H1 (cell line): ENCODE measurements around the gene AOPEP. TPM values are rescaled to one million over a fixed set of nuclear protein-coding genes. Genes with fewer than 3 reads are reported as not detected.

Experiments
- CTCF ChIA-PET: fragments of 300-600 bp; sonication (Branson Sonifier 250); formaldehyde crosslinking; loops from one replicate; lab custom pipeline; 2021; ENCODE audit not compliant: partially characterized antibody; lab: Charles Lee
- POLR2A ChIA-PET: fragments of 300-600 bp; sonication (Branson Sonifier 250); formaldehyde crosslinking; loops from one replicate; lab custom pipeline; 2021; ENCODE audit warnings: inconsistent platforms; ENCODE audit not compliant: partially characterized antibody; lab: Charles Lee
- DNase-seq, 2 experiments: peaks; one replicate each; pipeline versions ENCODE4 v3.0.0 to v3.0.0-alpha.2; 2010 to 2022; ENCODE audit warnings: low spot score in 2 of 2, low read depth in 1 of 2, mixed read lengths in 1 of 2
- FAIRE-seq: peaks from 2 replicates; lab custom pipeline; 2011; peaks lifted over from hg19 to GRCh38; lab: Jason Lieb, UNC
- H2AFZ ChIP-seq: 2 replicates; pipeline ENCODE4 v1.8.1; 2012; ENCODE audit warnings: low read length, inconsistent platforms
- H2AK5ac ChIP-seq: 2 replicates; pipeline ENCODE4 v1.6.1; 2013; ENCODE audit warnings: low read depth, low read length
- H2BK120ac ChIP-seq: replicated peaks from 2 replicates; pipeline ENCODE3; 2013; ENCODE audit warnings: low read depth, low read length, inconsistent platforms
- H2BK12ac ChIP-seq: 2 replicates; pipeline ENCODE4 v1.6.1; 2013; ENCODE audit warnings: low read depth, low read length
- H2BK15ac ChIP-seq: 2 replicates; pipeline ENCODE4 v1.6.1; 2013; ENCODE audit warnings: low read length
- H2BK20ac ChIP-seq: 2 replicates; pipeline ENCODE4 v1.6.1; 2013; ENCODE audit warnings: low read length
- H2BK5ac ChIP-seq: 2 replicates; pipeline ENCODE4 v1.6.1; 2013; ENCODE audit warnings: low read depth, low read length
- H3K14ac ChIP-seq: 2 replicates; pipeline ENCODE4 v1.6.1; 2013; ENCODE audit warnings: inconsistent platforms; ENCODE audit not compliant: insufficient read length
- H3K18ac ChIP-seq: 2 replicates; pipeline ENCODE4 v1.6.1; 2013; ENCODE audit warnings: low read length; ENCODE audit errors: extremely low read depth
- H3K23ac ChIP-seq: 2 replicates; pipeline ENCODE4 v1.6.1; 2013; ENCODE audit warnings: inconsistent platforms; ENCODE audit not compliant: insufficient read length
- H3K23me2 ChIP-seq: 2 replicates; pipeline ENCODE4 v1.6.1; 2013; ENCODE audit warnings: low read depth, low read length
- H3K27ac ChIP-seq: 2 replicates; pipeline ENCODE4 v1.6.1; 2011; ENCODE audit warnings: low read depth, low read length, inconsistent platforms
- H3K27me3 ChIP-seq, 4 experiments: replicated peaks in 1 of 4; 1 replicate in 1 of 4; 2 replicates in 3 of 4; pipeline versions ENCODE4 v1.6.1 to v1.8.1; 2011 to 2013; ENCODE audit warnings: low read length in 3 of 4, mild to moderate bottlenecking in 3 of 4, inconsistent platforms in 2 of 4, mixed read lengths in 2 of 4, moderate library complexity in 1 of 4; ENCODE audit not compliant: control insufficient read depth in 3 of 4, insufficient read depth in 3 of 4; ENCODE audit errors: extremely low read depth in 1 of 4
- H3K36me3 ChIP-seq, 4 experiments: 2 replicates each; pipeline versions ENCODE4 v1.6.1 to v1.8.1; 2011 to 2013; ENCODE audit warnings: mild to moderate bottlenecking in 4 of 4, low read length in 3 of 4, moderate library complexity in 2 of 4, control low read depth in 1 of 4, inconsistent platforms in 1 of 4; ENCODE audit not compliant: insufficient read depth in 4 of 4, control insufficient read depth in 2 of 4
- H3K4ac ChIP-seq: replicated peaks from 2 replicates; pipeline ENCODE3; 2013; ENCODE audit warnings: low read length, low read depth, mixed read lengths, inconsistent platforms; ENCODE audit not compliant: insufficient read length
- H3K4me1 ChIP-seq, 4 experiments: replicated peaks in 1 of 4; 1 replicate in 1 of 4; 2 replicates in 3 of 4; pipeline versions ENCODE4 v1.6.1 to v1.8.1; 2011 to 2013; ENCODE audit warnings: low read length in 3 of 4, inconsistent platforms in 2 of 4, mixed read lengths in 1 of 4; ENCODE audit not compliant: insufficient read depth in 4 of 4, control insufficient read depth in 3 of 4
- H3K4me2 ChIP-seq, 2 experiments: 2 replicates each; pipeline versions ENCODE4 v1.6.1 to v1.8.1; 2011 to 2013; ENCODE audit warnings: low read depth in 2 of 2, low read length in 2 of 2, control low read depth in 1 of 2, inconsistent platforms in 1 of 2, mild to moderate bottlenecking in 1 of 2; ENCODE audit not compliant: insufficient read depth in 1 of 2
- H3K4me3 ChIP-seq, 4 experiments: fragments of 200-600, 300-600 bp in 1 of 4; sonication (generic), shearing (Covaris generic), sonication (Bioruptor Twin) in 1 of 4; 2 replicates each; pipeline versions ENCODE4 v1.5.1 to v1.8.1; 2011 to 2016; ENCODE audit warnings: low read length in 4 of 4, low read depth in 3 of 4, control low read depth in 2 of 4, inconsistent platforms in 2 of 4, mild to moderate bottlenecking in 2 of 4, mixed read lengths in 1 of 4, moderate library complexity in 1 of 4; ENCODE audit not compliant: insufficient read depth in 2 of 4; ENCODE audit errors: extremely low read depth in 1 of 4
- H3K56ac ChIP-seq: replicated peaks from 2 replicates; pipeline ENCODE3; 2013; ENCODE audit warnings: low read depth, mild to moderate bottlenecking, mixed read lengths, low read length, inconsistent platforms; ENCODE audit not compliant: insufficient read length
- H3K79me1 ChIP-seq: 2 replicates; pipeline ENCODE4 v1.6.1; 2013; ENCODE audit warnings: low read depth, low read length, control low read depth
- H3K79me2 ChIP-seq, 2 experiments: 2 replicates each; pipeline versions ENCODE4 v1.6.1 to v1.8.1; 2012 to 2013; ENCODE audit warnings: low read length in 2 of 2, mild to moderate bottlenecking in 2 of 2, inconsistent platforms in 1 of 2; ENCODE audit not compliant: insufficient read depth in 2 of 2, control insufficient read depth in 1 of 2
- H3K9ac ChIP-seq, 4 experiments: replicated peaks in 1 of 4; 1 replicate in 1 of 4; 2 replicates in 3 of 4; pipeline versions ENCODE4 v1.6.1 to v1.8.1; 2011 to 2013; ENCODE audit warnings: low read depth in 3 of 4, low read length in 3 of 4, control low read depth in 2 of 4, mild to moderate bottlenecking in 2 of 4, moderate library complexity in 2 of 4, inconsistent platforms in 1 of 4; ENCODE audit errors: extremely low read depth in 1 of 4
- H3K9me3 ChIP-seq, 2 experiments: 2 replicates each; pipeline versions ENCODE4 v1.6.1 to v1.8.1; 2012 to 2013; ENCODE audit warnings: mild to moderate bottlenecking in 2 of 2, moderate library complexity in 2 of 2, control low read depth in 1 of 2, inconsistent platforms in 1 of 2, low read depth in 1 of 2, low read length in 1 of 2, mixed read lengths in 1 of 2; ENCODE audit not compliant: insufficient read depth in 2 of 2
- H4K20me1 ChIP-seq, 2 experiments: replicated peaks in 1 of 2; 2 replicates each; pipeline versions ENCODE3 to v1.8.1; 2011 to 2013; ENCODE audit warnings: inconsistent platforms in 2 of 2, low read length in 2 of 2, mild to moderate bottlenecking in 1 of 2; ENCODE audit not compliant: insufficient read depth in 2 of 2, control insufficient read depth in 1 of 2
- H4K5ac ChIP-seq: 2 replicates; pipeline ENCODE4 v1.6.1; 2013; ENCODE audit warnings: low read length, low read depth, mixed read lengths, inconsistent platforms; ENCODE audit not compliant: insufficient read length
- H4K8ac ChIP-seq: 2 replicates; pipeline ENCODE4 v1.8.0; 2013; ENCODE audit warnings: mild to moderate bottlenecking, moderate library complexity, low read length, inconsistent platforms; ENCODE audit not compliant: insufficient read depth; ENCODE audit errors: extremely low read depth
- H4K91ac ChIP-seq: replicated peaks from 2 replicates; pipeline ENCODE3; 2013; ENCODE audit warnings: low read length, mixed read lengths, inconsistent platforms; ENCODE audit not compliant: insufficient read length
- CHD1 ChIP-seq: IDR thresholded peaks from 2 replicates; pipeline ENCODE4 v1.6.1; 2012; ENCODE audit warnings: low read depth, low read length, improper control_type of control experiment
- HDAC2 ChIP-seq, 2 experiments: fragments of 300-600 bp in 1 of 2; sonication (generic) in 1 of 2; IDR thresholded peaks; 2 replicates each; pipeline ENCODE4 v1.6.1; 2011 to 2012; ENCODE audit warnings: low read depth in 2 of 2, low read length in 2 of 2, mild to moderate bottlenecking in 2 of 2, moderate library complexity in 2 of 2, borderline replicate concordance in 1 of 2, inconsistent platforms in 1 of 2
- KDM5A ChIP-seq: fragments of 200-600 bp; IDR thresholded peaks from 2 replicates; pipeline ENCODE4 v1.7.1; 2012; ENCODE audit warnings: mild to moderate bottlenecking, low read length, inconsistent platforms, mixed read lengths
- RBBP5 ChIP-seq: IDR thresholded peaks from 2 replicates; pipeline ENCODE4 v1.7.1; 2012; ENCODE audit warnings: low read depth, mild to moderate bottlenecking, inconsistent platforms, low read length, moderate library complexity, borderline replicate concordance
- WGBS, 2 experiments: shearing (Covaris generic) in 1 of 2; methylation state at CpG; one replicate each; pipeline versions ENCODE4 v1.1.6 to v1.1.7; 2013 to 2015; ENCODE audit warnings: low lambda C conversion rate in 2 of 2, mixed read lengths in 2 of 2, inconsistent platforms in 1 of 2, low coverage in 1 of 2, missing lambda C conversion rate in 1 of 2; ENCODE audit not compliant: insufficient replicate concordance in 2 of 2, insufficient coverage in 1 of 2, insufficient read length in 1 of 2; ENCODE audit errors: extremely low coverage in 1 of 2, missing lambda C conversion rate in 1 of 2; 5-methylcytosine and 5-hydroxymethylcytosine counted together
- polyA plus RNA-seq, 7 experiments: library from polyadenylated mRNA; depleted of rRNA in 3 of 7; stranded (reverse) in 5 of 7; unstranded in 2 of 7; fragments of >200 nt in 5 of 7; fragments of 200-250 nt in 2 of 7; gene quantifications; 1 replicate in 5 of 7; 2 replicates in 1 of 7; 4 replicates in 1 of 7; pipeline versions ENCODE4 v1.2.1 to v1.2.3, GENCODE V29; 2011 to 2013; ENCODE audit warnings: missing spikeins in 2 of 7, mixed read lengths in 2 of 7
- total RNA-seq: library from RNA; stranded (reverse); fragmentation: NEBNext Ultra II Directional; extraction: Animal tissue kit (Norgen Biotek cat#: 25700); gene quantifications from 2 replicates; pipeline ENCODE4 v1.2.1, GENCODE V29; 2021
- TF ChIP-seq, protein P1 (sequence below): IDR thresholded peaks from 2 replicates; pipeline ENCODE4 v1.6.1; 2012; ENCODE audit warnings: inconsistent platforms

Gene AOPEP
- total and polyA plus RNA-seq, 2 of the 8 experiments (the other 6 are each of a cell fraction or from before 2014, with no cell fraction given) = 6.1 to 14.3 TPM

DNA sequence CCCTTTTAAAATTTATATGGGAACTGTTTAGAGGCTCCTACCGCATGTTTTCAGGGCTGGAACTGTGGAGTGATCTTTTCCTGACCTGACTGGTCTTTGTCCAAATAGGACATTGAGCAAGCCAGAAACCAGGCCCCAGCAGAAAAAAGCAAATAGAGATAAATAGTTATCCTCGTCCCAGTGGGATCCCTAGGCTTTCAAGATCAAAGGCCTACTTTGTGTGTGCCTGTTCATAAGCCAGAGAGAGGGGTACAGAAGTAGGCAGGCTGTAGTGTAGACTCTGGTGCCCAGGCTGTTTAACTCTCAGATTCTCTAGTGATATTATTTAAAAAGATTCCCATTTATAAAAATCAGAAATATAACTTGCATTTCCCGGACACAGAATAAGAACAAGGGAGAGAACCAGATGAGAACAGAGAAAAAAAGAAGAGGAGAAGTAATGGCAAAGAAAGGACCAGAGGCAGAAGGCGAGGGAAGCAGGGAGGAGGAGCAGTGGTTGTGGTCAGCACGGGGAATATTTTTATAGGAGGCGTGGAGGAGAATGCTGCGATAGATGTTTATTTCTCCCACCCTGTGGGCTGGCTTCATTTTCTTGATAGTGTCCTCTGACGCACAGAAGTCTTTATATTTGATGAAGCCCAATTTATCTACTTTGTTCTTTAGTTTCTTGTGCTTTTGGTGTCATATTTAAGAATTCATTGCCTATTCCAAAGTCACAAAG is 101.2 kb downstream of the AOPEP start:
- DNase-seq = peak in 1 of 2 experiments; percentile 10
- no peak overlapping the region for H3K4ac ChIP-seq
- no peak overlapping the region for H3K4me3 ChIP-seq
- WGBS, 2 experiments = 86% methylated on average over 8 of the region's 8 CpGs; no CpG with 5 or more reads in 1 of the 2 experiments
- POLR2A ChIA-PET = no interaction called here
- no peaks in the 10 kb centered on the region for H3K79me1 ChIP-seq
- FAIRE-seq = no peak
- peaks cover 9 to 13% (median 11%) of the 10 kb centered on the region in 4 experiments; a peak in 5 of 7 replicates for H3K4me1 ChIP-seq
- no peak overlapping the region for H2BK120ac ChIP-seq
- H3K56ac ChIP-seq = no peak overlapping the region
- no peak overlapping the region for H4K5ac ChIP-seq
- CTCF ChIA-PET = no interaction called here
- peaks cover 0 to 2% of the 10 kb centered on the region in 2 experiments for H4K20me1 ChIP-seq
- H3K9me3 ChIP-seq = no peaks in the 10 kb centered on the region
- no peak overlapping the region for H2BK15ac ChIP-seq
- H2AFZ ChIP-seq = no peak overlapping the region
- H3K14ac ChIP-seq = no peak overlapping the region
- H3K36me3 ChIP-seq = no peaks in the 10 kb centered on the region; a peak in 1 of 8 replicates
- H3K79me2 ChIP-seq = no peaks in the 10 kb centered on the region
- H2BK20ac ChIP-seq = no peak overlapping the region
- no peak overlapping the region for H3K23ac ChIP-seq
- peaks cover 0 to 16% (median 2%) of the 10 kb centered on the region in 4 experiments; a peak in 4 of 7 replicates for H3K27me3 ChIP-seq
- H4K91ac ChIP-seq = no peak overlapping the region
- H2AK5ac ChIP-seq = no peak overlapping the region
- H3K23me2 ChIP-seq = no peaks in the 10 kb centered on the region; the same call in 1 of the 2 replicates
- H2BK12ac ChIP-seq = no peak overlapping the region
- H2BK5ac ChIP-seq = no peak overlapping the region
- H3K18ac ChIP-seq = no peak overlapping the region
- H3K4me2 ChIP-seq = no peak overlapping the region
- no peak overlapping the region for H4K8ac ChIP-seq
- no peak overlapping the region for H3K27ac ChIP-seq
- H3K9ac ChIP-seq = no peak overlapping the region
- TF ChIP-seq KDM5A = no peak
- TF ChIP-seq, protein P1, sequence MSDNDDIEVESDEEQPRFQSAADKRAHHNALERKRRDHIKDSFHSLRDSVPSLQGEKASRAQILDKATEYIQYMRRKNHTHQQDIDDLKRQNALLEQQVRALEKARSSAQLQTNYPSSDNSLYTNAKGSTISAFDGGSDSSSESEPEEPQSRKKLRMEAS = no peak
- TF ChIP-seq CHD1 = no peak
- TF ChIP-seq RBBP5 = no peak
- TF ChIP-seq HDAC2 (IDR thresholded peaks at IDR 0.05; ENCODE audit: borderline replicate concordance in 1 of 2, low read depth in 2 of 2, low read length in 2 of 2) = no peak
